ENCODE data around the gene SCN11A. TPM values are rescaled to one million over a fixed set of nuclear protein-coding genes. Genes with fewer than 3 reads are reported as not detected.
"Not testable (repeated sequence)": the region's sequence is repeated elsewhere in the genome, so short reads cannot be mapped to it uniquely, and the experiment has no call there.

Gene SCN11A
- total RNA-seq, 2 experiments from 2014 or later = 0.08 to 0.11 TPM

DNA sequence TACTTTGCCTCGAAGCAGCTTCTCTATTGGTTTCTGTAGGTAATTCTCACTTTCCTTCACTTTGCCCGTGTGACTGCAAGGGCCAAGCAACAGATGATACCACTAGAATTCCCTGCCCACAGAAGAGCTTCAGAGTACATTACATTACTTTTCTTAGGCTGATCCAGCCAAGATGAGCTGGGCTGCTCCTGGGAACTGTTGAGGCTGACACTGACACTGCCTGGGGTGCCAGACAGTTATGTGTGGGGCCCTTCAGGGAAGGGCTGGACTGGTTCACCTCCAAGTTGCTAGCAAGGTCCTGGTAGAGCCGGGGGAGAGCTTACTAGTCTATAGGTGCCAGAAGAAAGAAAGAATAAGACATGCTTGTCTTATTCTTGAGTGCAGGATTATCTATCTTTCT is 36.7 kb upstream of the SCN11A start:
- Mint-ChIP-seq H3K27me3 (no peaks in the 10 kb centered on the region), H3K4me1 (peaks cover 3% of the 10 kb centered on the region), H3K27ac (no peak overlapping the region), H3K9me3 (no peaks in the 10 kb centered on the region), H3K36me3 (peaks cover 12% of the 10 kb centered on the region), H3K4me3 (no peak overlapping the region)
- DNase-seq (no peak), ATAC-seq (ENCODE audit: low read depth) (no peak)
- POLR2A ChIA-PET = no interaction called here

DNA sequence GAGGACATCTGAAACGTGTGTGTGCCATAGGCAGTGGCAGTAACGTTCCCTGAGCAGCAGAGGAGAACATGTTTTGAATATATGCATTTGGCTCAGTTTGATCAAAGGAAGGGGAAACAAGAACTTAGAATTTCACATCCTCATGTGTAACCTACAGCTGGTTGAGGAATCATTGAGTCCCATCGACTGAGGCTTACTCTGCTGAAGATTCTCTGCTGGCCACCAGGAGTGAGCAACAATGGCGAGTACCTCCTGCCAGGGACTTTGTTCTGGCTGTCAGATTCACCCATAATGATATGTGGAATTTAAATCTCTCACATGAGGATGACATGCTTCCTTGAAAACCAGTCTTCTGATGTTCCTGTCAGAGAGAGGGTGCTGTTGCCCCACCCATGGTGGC is 34.4 kb upstream of the SCN11A start:
- Mint-ChIP-seq H3K9me3 (no peaks in the 10 kb centered on the region), H3K27ac (no peak overlapping the region), H3K36me3 (peaks cover 20% of the 10 kb centered on the region), H3K4me1 (peaks cover 3% of the 10 kb centered on the region), H3K27me3 (no peaks in the 10 kb centered on the region), H3K4me3 (no peak overlapping the region)
- DNase-seq = no peak
- POLR2A ChIA-PET = no interaction called here
- no peak for ATAC-seq (ENCODE audit: low read depth)

DNA sequence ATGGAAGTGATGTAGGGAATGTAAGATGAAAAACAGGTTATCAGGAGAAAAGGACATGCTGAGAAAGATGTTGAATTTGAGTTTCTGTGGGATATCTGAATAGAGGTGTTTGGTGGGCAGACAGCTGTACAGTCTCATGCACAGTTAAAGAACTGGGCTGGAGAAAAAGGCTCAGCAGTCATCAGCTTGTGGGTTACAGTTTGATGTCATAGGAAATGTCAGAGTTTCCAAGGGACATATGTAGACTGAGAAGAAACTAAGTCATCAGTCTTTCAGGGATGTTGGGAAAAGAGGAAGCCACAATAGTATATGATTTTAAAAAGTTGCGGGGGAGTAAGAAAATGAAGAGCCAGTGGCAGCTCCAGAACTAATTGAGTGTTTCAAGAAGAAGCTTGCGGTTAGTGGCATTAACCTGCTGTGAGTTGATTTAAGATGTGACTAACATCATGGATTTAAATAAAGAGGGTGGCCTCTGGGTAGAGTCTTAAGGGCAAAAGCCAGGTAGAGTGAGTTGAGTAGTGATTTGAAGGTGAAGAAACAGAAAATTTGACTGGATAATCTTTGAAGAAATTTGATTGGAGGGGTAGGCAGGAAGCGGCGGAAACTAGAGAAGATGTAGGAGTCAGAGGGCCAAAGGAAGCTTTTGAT is 31.0 kb upstream of the SCN11A start:
- H3K4me1 Mint-ChIP-seq = no peaks in the 10 kb centered on the region
- H3K27ac Mint-ChIP-seq = peak overlapping the region; percentile 4
- H3K27me3 Mint-ChIP-seq = no peaks in the 10 kb centered on the region
- no peak overlapping the region for H3K4me3 Mint-ChIP-seq
- ATAC-seq (ENCODE audit: low read depth) = no peak
- POLR2A ChIA-PET = no interaction called here
- H3K36me3 Mint-ChIP-seq = peaks cover 21% of the 10 kb centered on the region
- no peaks in the 10 kb centered on the region for H3K9me3 Mint-ChIP-seq
- no peak for DNase-seq

DNA sequence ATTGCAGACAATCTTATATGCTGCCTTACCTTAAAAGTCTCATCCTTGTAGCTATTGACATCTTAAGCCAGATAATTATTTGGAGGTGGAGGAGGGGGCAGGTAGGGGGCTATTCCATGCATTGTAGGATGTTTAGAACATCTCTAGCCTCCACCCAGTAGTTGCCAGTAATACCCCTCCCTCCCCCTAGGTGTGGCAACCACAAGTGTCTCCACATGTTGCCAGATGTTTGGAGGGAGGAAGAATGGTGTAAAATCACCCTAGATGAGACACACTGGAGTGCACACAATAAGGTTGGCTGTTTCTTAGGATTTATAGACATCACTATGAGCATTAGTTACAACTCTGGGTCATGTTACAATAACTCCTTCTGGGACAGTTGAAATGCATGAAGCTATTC is 28.3 kb upstream of the SCN11A start:
- H3K9me3 Mint-ChIP-seq = no peaks in the 10 kb centered on the region
- no peak for DNase-seq
- H3K4me3 Mint-ChIP-seq = no peak overlapping the region
- H3K4me1 Mint-ChIP-seq = peaks cover 1% of the 10 kb centered on the region
- H3K27me3 Mint-ChIP-seq = no peaks in the 10 kb centered on the region
- H3K27ac Mint-ChIP-seq = no peak overlapping the region
- ATAC-seq (ENCODE audit: low read depth) = no peak
- peaks cover 33% of the 10 kb centered on the region for H3K36me3 Mint-ChIP-seq
- POLR2A ChIA-PET = no interaction called here

DNA sequence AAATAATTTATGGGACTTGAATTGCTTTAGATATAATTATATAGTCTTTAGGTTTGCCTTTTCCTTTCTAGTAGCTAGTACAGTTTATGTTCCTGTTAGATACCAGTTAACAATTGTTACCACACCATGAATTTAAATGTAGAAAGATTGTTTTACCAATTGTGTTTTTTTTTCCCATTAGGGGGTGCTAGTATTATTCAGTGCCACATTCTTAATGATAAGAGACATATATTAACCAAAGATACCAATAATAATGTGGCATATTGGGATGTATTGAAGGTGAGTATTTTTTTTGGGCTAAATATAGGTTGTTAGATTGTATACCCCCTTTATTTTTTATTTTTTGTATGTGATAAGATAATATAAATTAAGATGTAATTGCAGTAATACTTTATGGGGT is 27.8 kb upstream of the SCN11A start:
- DNase-seq (no peak), ATAC-seq (ENCODE audit: low read depth) (no peak)
- POLR2A ChIA-PET = no interaction called here
- Mint-ChIP-seq H3K4me3 (no peak overlapping the region), H3K27ac (no peak overlapping the region), H3K9me3 (peaks cover 1% of the 10 kb centered on the region), H3K36me3 (peaks cover 36% of the 10 kb centered on the region), H3K4me1 (peaks cover 1% of the 10 kb centered on the region), H3K27me3 (no peaks in the 10 kb centered on the region)

DNA sequence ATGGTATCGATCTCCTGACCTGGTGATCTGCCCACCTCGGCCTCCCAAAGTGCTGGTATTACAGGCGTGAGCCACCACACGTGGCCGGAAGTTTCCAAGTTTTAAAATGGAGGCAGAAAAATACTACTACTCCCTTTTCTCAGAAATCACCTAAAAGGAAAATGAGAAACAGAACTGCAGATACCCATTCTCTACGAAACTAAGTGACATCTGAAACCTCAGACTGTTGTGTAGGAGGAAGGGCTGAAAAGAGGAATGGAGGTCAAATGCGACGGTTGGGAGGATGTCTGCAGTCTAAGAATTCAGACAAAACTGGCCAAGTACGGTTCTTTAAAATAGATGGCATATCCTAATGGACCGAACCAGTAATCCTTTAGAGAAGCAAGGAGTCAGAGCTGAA is 24.2 kb upstream of the SCN11A start:
- ATAC-seq (ENCODE audit: low read depth) = no peak
- Mint-ChIP-seq H3K9me3 (peaks cover 1% of the 10 kb centered on the region), H3K4me1 (peaks cover 1% of the 10 kb centered on the region), H3K36me3 (peaks cover 34% of the 10 kb centered on the region), H3K4me3 (no peak overlapping the region), H3K27me3 (no peaks in the 10 kb centered on the region), H3K27ac (no peak overlapping the region)
- POLR2A ChIA-PET = no interaction called here
- no peak for DNase-seq

DNA sequence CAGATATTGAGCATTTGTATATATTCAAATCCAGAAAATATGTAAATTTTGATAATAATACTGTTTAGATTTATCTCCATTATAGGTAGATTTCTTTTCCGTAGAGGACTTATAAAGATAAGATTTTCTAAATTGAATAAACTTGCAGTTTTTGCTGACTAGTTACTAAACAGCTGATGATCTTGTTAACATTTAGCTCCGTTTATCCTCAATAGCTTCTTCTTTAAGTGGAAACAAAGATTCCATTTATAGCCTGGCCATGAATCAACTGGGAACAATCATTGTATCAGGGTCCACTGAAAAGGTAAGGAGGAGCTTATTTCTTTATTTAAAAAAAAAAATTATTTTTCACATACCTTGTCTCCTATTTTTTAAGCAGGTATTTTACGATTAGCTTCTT is 16.8 kb upstream of the SCN11A start:
- peaks cover 1% of the 10 kb centered on the region for H3K4me1 Mint-ChIP-seq
- ATAC-seq (ENCODE audit: low read depth) = no peak
- no peak overlapping the region for H3K4me3 Mint-ChIP-seq
- POLR2A ChIA-PET = no interaction called here
- peaks cover 25% of the 10 kb centered on the region for H3K36me3 Mint-ChIP-seq
- DNase-seq = no peak
- H3K27me3 Mint-ChIP-seq = no peaks in the 10 kb centered on the region
- H3K27ac Mint-ChIP-seq = no peak overlapping the region
- no peaks in the 10 kb centered on the region for H3K9me3 Mint-ChIP-seq

DNA sequence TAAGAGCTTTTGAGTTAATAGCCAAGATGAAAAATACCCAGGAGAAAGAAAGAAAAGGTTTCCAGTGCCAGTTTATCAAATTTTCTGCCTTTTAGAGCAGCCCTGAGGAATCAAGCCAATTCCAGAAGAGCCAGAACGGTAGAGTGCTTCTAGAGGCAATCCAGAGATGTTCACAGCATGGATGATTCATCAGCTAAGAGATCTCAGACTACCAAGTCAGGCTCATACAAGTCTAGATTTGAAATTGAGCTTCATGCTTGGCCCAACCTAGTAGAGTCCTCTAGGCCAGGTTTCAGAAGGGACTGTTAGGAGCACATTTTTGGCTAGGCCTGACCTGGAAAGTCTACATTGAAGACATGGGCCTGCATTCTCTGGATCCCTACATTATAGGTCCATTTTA is 15.5 kb upstream of the SCN11A start:
- H3K9me3 Mint-ChIP-seq = no peaks in the 10 kb centered on the region
- no peak for DNase-seq
- POLR2A ChIA-PET = no interaction called here
- peaks cover 1% of the 10 kb centered on the region for H3K4me1 Mint-ChIP-seq
- no peaks in the 10 kb centered on the region for H3K27me3 Mint-ChIP-seq
- no peak overlapping the region for H3K4me3 Mint-ChIP-seq
- ATAC-seq (ENCODE audit: low read depth) = no peak
- H3K36me3 Mint-ChIP-seq = peaks cover 17% of the 10 kb centered on the region
- H3K27ac Mint-ChIP-seq = no peak overlapping the region

DNA sequence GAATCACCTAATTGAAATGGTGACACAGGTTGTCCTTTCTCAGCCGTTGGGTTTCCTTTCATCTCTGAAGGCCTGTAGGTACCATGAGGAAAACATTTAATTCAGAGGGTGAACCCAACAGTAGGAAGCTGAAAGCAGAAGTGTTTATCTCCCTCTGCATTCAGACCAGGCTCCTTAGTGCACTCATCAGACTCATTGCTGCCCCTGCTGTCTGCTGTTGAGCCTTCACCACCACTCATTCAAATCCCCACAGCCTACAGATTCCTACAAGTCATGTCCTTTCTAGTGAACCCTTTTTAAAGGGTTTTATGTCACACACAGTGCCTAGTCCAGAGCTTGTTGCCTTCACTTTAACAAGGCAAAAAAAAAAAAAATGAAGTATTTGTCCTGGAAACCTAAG is 13.5 kb upstream of the SCN11A start:
- POLR2A ChIA-PET = no interaction called here
- Mint-ChIP-seq H3K36me3 (peaks cover 13% of the 10 kb centered on the region), H3K27ac (no peak overlapping the region), H3K27me3 (no peaks in the 10 kb centered on the region), H3K4me3 (no peak overlapping the region), H3K9me3 (peaks cover 1% of the 10 kb centered on the region), H3K4me1 (peaks cover 4% of the 10 kb centered on the region)
- peak; percentile 89 for ATAC-seq (ENCODE audit: low read depth)
- no peak for DNase-seq

DNA sequence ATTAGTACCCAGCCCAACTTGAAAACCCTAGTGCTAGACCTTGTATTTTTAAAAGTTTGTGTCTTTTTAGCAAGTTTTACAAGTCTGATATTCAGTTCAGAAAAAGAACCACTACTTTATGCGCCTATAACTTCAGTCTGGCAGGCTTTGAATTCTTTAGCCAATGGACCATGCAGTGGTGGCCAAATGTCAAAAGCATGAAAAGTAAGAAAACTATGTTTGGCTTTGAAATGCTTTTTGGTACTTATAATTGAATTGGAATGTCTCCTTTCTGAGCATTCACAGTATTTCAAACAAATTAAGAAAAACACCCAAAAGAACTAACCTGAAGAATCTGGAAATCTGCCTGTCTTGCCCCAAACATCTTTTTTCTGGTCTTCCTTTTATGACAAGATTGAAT is 12.9 kb upstream of the SCN11A start:
- Mint-ChIP-seq H3K36me3 (peaks cover 11% of the 10 kb centered on the region), H3K4me1 (peaks cover 4% of the 10 kb centered on the region), H3K4me3 (no peak overlapping the region), H3K9me3 (peaks cover 1% of the 10 kb centered on the region), H3K27me3 (no peaks in the 10 kb centered on the region), H3K27ac (no peak overlapping the region)
- no peak for ATAC-seq (ENCODE audit: low read depth)
- no peak for DNase-seq
- POLR2A ChIA-PET = no interaction called here

DNA sequence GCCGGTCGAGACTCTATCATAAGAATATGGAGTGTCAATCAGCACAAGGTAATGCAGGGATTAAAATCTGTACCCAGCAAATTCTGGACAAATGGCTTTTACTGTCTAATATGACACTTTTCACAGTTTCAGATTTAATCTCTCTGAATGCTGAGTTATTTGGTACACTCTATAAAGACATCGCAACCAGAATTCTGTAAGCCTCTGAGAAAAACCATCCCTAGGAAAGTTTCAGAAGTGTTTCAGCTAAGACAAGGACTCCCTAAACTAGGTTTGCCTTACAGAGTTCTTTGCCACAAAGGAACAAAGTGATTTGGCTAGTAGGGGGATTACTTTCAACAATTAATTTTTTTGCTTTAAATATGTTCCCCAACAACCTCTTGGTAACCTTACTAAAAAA is 11.4 kb upstream of the SCN11A start:
- peaks cover 8% of the 10 kb centered on the region for H3K4me1 Mint-ChIP-seq
- H3K27me3 Mint-ChIP-seq = no peaks in the 10 kb centered on the region
- DNase-seq (no peak), ATAC-seq (ENCODE audit: low read depth) (no peak)
- peaks cover 11% of the 10 kb centered on the region for H3K36me3 Mint-ChIP-seq
- POLR2A ChIA-PET = no interaction called here
- peaks cover 1% of the 10 kb centered on the region for H3K9me3 Mint-ChIP-seq
- no peak overlapping the region for H3K27ac Mint-ChIP-seq
- no peak overlapping the region for H3K4me3 Mint-ChIP-seq

DNA sequence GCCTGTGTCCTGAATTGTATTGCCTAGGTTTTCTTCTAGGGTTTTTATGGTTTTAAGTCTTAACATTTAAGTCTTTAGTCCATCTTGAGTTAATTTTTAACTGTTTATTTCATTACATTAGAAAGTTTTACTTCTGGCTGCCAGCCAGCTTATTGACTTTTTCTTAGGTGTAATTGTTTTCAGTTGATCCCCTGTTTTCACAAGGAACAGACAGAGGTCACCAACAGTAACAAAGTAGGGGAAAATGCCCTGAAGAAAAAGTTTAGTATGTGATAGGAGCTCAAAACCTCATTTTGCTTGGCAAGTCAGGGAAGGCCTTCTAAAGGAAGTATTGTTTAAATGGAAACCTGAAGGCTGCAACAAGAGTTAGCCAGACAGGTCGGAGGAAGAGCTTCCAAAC is 10.4 kb upstream of the SCN11A start:
- ATAC-seq (ENCODE audit: low read depth) (no peak), DNase-seq (no peak)
- H3K9me3 Mint-ChIP-seq = peaks cover 1% of the 10 kb centered on the region
- H3K4me1 Mint-ChIP-seq = peaks cover 8% of the 10 kb centered on the region
- no peaks in the 10 kb centered on the region for H3K27me3 Mint-ChIP-seq
- H3K27ac Mint-ChIP-seq = no peak overlapping the region
- H3K36me3 Mint-ChIP-seq = peaks cover 7% of the 10 kb centered on the region
- H3K4me3 Mint-ChIP-seq = no peak overlapping the region
- POLR2A ChIA-PET = no interaction called here

DNA sequence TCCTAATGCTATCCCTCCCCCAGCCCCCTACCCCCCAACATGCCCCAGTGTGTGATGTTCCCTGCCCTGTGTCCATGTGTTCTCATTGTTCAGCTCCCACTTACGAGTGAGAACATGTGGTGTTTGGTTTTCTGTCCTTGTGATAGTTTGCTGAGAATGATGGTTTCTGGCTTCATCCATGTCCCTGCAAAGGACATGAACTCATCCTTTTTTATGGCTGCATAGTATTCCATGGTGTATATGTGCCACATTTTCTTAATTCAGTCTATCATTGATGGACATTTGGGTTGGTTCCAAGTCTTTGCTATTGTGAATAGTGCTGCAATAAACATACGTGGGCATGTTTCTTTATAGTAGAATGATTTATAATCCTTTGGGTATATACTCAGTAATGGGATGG is 9.5 kb upstream of the SCN11A start:
- H3K27ac Mint-ChIP-seq; H3K36me3 Mint-ChIP-seq; ATAC-seq (ENCODE audit: low read depth): not testable (repeated sequence)

DNA sequence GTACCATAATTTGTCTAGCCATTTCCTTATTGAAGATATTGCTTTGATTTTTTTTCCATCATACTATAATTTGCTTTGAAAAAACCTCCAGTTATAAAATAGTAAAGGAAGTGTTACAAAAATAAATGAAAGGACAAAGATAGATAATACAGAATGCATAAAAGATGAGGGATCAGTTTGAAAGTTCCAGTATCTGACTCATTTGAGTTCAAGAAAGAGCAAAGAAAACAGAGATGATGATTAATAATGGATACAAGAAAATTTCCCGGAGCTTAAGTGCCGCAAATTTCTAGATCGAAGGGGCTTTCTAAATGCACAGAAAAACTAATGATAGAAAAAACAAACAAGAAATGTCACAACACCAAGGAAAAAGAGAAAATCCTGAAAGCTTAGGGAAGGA is 4.4 kb upstream of the SCN11A start:
- DNase-seq (no peak), ATAC-seq (ENCODE audit: low read depth) (no peak)
- H3K9me3 Mint-ChIP-seq = peaks cover under 1% of the 10 kb centered on the region
- peaks cover 20% of the 10 kb centered on the region for H3K4me1 Mint-ChIP-seq
- no peak overlapping the region for H3K4me3 Mint-ChIP-seq
- H3K36me3 Mint-ChIP-seq = no peaks in the 10 kb centered on the region
- H3K27ac Mint-ChIP-seq = no peak overlapping the region
- no peaks in the 10 kb centered on the region for H3K27me3 Mint-ChIP-seq
- POLR2A ChIA-PET = no interaction called here

More for the DNA sequence above, 9.5 kb upstream of the SCN11A start:
- H3K4me3 Mint-ChIP-seq, H3K9me3 Mint-ChIP-seq, DNase-seq, POLR2A ChIA-PET, H3K4me1 Mint-ChIP-seq, H3K27me3 Mint-ChIP-seq: not testable (repeated sequence)

DNA sequence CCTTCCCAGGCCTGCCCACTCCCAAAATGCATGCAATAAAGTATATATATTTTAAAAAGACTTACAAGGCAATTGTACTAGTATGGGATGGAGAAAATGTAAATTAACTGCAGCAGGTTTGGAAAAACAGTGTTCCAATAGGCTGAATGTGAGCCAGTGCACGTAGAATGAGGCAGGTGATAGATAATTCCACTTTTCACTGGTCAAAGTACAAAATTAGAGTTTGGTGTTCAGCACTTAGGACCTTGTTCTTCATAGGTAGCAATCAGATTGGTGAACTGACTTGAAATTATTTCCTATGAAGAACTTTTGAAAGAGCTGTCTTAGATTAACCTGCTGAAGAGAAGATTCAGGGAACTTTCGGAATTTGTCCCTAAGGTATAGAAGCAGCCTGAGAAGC is 2.0 kb upstream of the SCN11A start:
- DNase-seq (no peak), ATAC-seq (ENCODE audit: low read depth) (no peak)
- Mint-ChIP-seq H3K27me3 (no peaks in the 10 kb centered on the region), H3K36me3 (no peaks in the 10 kb centered on the region), H3K27ac (no peak overlapping the region), H3K4me3 (no peak overlapping the region), H3K9me3 (no peaks in the 10 kb centered on the region), H3K4me1 (peaks cover 22% of the 10 kb centered on the region)
- POLR2A ChIA-PET = no interaction called here
